Prostate gland (tissue), 2 donors: ENCODE measurements around the gene KRT73. TPM values are rescaled to one million over a fixed set of nuclear protein-coding genes. Genes with fewer than 3 reads are reported as not detected.

ENCODE experiments used
- DNase-seq: peaks from one replicate; pipeline ENCODE4 v3.0.0-alpha.2; 2019; ENCODE audit warnings: low spot score
- H3K27ac ChIP-seq, 2 donors: fragments of 200-600 bp; sonication (generic); 2 replicates each; pipeline ENCODE4 v1.5.1; 2017 to 2019
- H3K27me3 ChIP-seq: fragments of 200-600 bp; sonication (generic); replicated peaks from 2 replicates; pipeline ENCODE4 v1.5.1; 2019; ENCODE audit not compliant: insufficient read depth
- H3K36me3 ChIP-seq, 2 donors: fragments of 200-600 bp; sonication (generic); 1 replicate in 1 of 2; 2 replicates in 1 of 2; pipeline versions ENCODE4 v1.5.1 to v1.8.1; 2017 to 2019
- H3K4me1 ChIP-seq: fragments of 200-600 bp; sonication (generic); replicated peaks from 2 replicates; pipeline ENCODE4 v1.5.1; 2019
- H3K4me3 ChIP-seq, 2 donors: fragments of 200-600 bp; sonication (generic); 2 replicates each; pipeline ENCODE4 v1.5.1; 2017 to 2019
- H3K9me3 ChIP-seq: fragments of 200-600 bp; sonication (generic); 2 replicates; pipeline ENCODE4 v1.5.1; 2017
- CTCF ChIP-seq, 4 experiments: fragments of 200-600 bp in 2 of 4; fragments of 450-650 bp in 2 of 4; sonication (generic) in 2 of 4; IDR thresholded peaks; 1 replicate in 3 of 4; 2 replicates in 1 of 4; pipeline ENCODE4 v1.5.1; 2016 to 2019; ENCODE audit warnings: antibody characterized with exemption in 4 of 4, mild to moderate bottlenecking in 2 of 4, moderate library complexity in 2 of 4
- POLR2A ChIP-seq: fragments of 450-650 bp; IDR thresholded peaks from one replicate; pipeline ENCODE4 v1.6.1; 2016; ENCODE audit warnings: antibody characterized with exemption, mild to moderate bottlenecking
- POLR2AphosphoS5 ChIP-seq: sonication (generic); formaldehyde crosslinking; IDR thresholded peaks from one replicate; pipeline ENCODE4 v1.6.1; 2017; ENCODE audit warnings: antibody characterized with exemption
- WGBS: methylation state at CpG from one replicate; pipeline ENCODE4 v1.1.5; 2018; 5-methylcytosine and 5-hydroxymethylcytosine counted together
- intact Hi-C: fragments of 100-400 bp; cut with DNase I; formaldehyde crosslinking; loops from one replicate; pipeline ENCODE4 v1.14.2; 2022
- total RNA-seq, 2 donors: library from RNA; depleted of rRNA; stranded (reverse); fragments of >200 nt; gene quantifications; one replicate each; pipeline ENCODE4 v1.1.0, GENCODE V29; 2016

KRT73 gene
- total RNA-seq, 2 donors from 2014 or later = not detected

DNA sequence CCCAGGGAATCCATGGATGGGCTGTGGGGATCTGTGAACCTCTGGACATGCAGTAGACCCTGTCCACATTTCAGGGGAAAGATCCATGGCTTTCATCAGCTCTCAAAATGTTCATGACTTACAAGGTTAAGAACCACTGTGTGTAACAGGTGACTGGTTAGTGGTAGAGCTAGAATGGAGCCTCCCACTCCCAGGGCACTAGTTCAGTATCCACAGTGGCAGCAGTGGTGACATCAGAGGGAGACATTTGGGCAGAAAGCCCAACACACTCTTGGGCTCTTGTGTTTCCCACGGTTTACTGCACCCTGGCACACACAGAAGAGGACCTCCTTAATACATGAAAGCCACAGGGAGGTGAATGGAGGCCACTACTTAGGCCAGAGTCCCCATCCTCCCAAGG is 53.8 kb downstream of the KRT73 start:
- intact Hi-C loops = no loop called here
- no peaks in the 10 kb centered on the region for H3K4me1 ChIP-seq
- WGBS = 50% methylated on average over 1 of the region's 1 CpG
- no peak overlapping the region for H3K4me3 ChIP-seq
- no peaks in the 10 kb centered on the region for H3K27me3 ChIP-seq
- no peak for TF ChIP-seq CTCF (IDR thresholded peaks at IDR 0.05)
- TF ChIP-seq POLR2AphosphoS5 = no peak
- TF ChIP-seq POLR2A = no peak
- no peak overlapping the region for H3K27ac ChIP-seq
- H3K9me3 ChIP-seq = no peaks in the 10 kb centered on the region
- no peaks in the 10 kb centered on the region for H3K36me3 ChIP-seq
- DNase-seq = no peak

DNA sequence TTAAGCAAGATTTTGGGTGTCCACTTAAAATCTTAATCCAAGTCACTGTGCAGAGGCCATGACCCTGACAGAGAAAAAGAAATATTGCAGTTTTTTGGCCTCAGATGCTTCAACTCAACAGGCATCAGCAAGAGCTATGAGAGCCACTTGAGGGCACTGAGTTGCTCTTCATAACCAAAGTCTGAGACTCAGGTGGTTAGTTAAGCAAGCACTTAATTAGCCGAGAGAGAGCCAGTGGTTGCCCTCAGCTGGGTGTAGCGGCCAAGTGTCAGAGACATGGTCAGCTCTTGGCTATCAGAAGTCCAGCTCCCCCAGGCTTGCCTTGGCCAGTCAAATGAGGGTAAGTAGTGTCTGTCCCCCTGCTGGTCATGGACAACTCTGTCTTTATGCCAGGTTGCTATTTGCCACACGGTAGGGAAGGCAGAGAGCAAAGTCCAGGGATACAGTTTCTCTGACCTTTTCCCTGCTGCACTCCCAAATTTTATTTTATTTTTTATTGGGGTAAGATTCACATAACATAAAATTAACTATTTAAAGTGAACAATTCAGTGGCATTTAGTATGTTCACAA is 56.4 kb downstream of the KRT73 start:
- no peak overlapping the region for H3K4me3 ChIP-seq
- no peak for DNase-seq
- no peak overlapping the region for H3K27ac ChIP-seq
- TF ChIP-seq POLR2AphosphoS5 (no peak), CTCF (IDR thresholded peaks at IDR 0.05) (peak in 1 of 4 experiments; percentile 17)
- H3K9me3 ChIP-seq = no peaks in the 10 kb centered on the region
- no peaks in the 10 kb centered on the region for H3K27me3 ChIP-seq
- intact Hi-C loops = no loop called here
- H3K4me1 ChIP-seq = no peaks in the 10 kb centered on the region
- WGBS = 77% methylated on average over 3 of the region's 3 CpGs
- H3K36me3 ChIP-seq = no peaks in the 10 kb centered on the region

DNA sequence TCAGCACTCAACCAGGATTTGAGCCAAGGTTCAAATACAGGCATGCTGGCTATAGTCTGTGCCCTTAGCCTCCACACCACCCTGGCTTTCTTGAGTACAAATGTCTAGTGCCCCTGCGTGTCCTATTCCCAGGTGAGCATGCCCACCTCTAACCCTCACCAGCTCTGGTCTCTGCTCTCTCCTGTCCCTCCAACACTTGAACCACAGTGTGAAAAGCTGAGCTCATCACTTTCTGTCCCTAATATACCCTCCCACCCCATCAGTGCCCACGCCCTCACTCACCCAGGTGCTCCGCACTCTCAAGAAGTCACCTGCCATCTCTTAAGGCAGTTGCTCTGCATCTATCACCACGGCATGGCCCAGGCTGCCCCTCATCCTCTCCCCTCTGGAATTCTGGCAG is 58.4 kb downstream of the KRT73 start:
- H3K4me3 ChIP-seq = no peak overlapping the region
- no peak for TF ChIP-seq POLR2AphosphoS5
- TF ChIP-seq CTCF (IDR thresholded peaks at IDR 0.05) = no peak
- no peak for TF ChIP-seq POLR2A
- H3K27me3 ChIP-seq = no peaks in the 10 kb centered on the region
- no peaks in the 10 kb centered on the region for H3K4me1 ChIP-seq
- no peaks in the 10 kb centered on the region for H3K36me3 ChIP-seq
- intact Hi-C loops = no loop called here
- 89% methylated on average over 4 of the region's 4 CpGs for WGBS
- H3K27ac ChIP-seq = no peak overlapping the region
- DNase-seq = no peak
- H3K9me3 ChIP-seq = no peaks in the 10 kb centered on the region

DNA sequence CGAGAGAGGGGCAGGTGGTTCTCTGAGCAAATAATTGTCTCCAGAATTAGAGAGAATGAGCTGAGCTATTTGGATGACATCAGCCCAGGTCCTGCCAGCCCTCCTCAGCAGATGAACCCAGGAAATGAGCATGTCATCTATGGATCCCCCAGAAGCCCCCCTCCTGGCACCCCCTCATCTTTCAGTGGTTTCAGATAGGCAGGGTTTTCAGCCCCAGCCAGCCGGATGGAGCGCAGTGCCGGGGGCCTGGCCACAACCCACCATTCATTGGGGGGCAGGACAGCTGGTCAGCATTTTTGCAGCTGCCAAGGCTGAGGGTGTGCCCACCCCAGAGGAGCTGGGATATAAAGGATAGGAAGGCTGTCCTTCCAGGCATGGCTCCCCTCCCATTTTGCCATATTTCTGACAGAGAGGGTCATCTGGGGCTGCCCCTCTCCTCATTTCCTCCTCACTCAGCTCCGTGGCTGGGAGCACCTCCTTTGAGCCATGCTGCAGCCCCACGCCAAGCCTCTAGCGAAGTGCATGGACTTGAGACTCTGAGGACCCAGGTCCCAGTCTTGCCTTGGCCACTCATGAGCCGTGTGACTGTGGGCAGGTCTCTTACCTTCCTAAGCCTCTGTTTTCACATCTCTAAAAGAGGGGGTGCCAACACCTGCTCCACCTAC is 59.4 kb downstream of the KRT73 start:
- Histone ChIP-seq H3K9me3 (no peaks in the 10 kb centered on the region), H3K36me3 (no peaks in the 10 kb centered on the region), H3K27me3 (no peaks in the 10 kb centered on the region), H3K27ac (no peak overlapping the region), H3K4me3 (no peak overlapping the region), H3K4me1 (no peaks in the 10 kb centered on the region)
- DNase-seq = no peak
- 82% methylated on average over 8 of the region's 8 CpGs for WGBS
- intact Hi-C loops = no loop called here
- TF ChIP-seq CTCF (IDR thresholded peaks at IDR 0.05) (no peak), POLR2A (no peak), POLR2AphosphoS5 (no peak)

Other genes starting within 250 kb of the KRT73 start
- not detected for gene KRT84, start 232.9 kb downstream of the KRT73 start, total RNA-seq
- not detected for gene KRT82, start 212.2 kb downstream of the KRT73 start, total RNA-seq
- not detected for gene KRT75, start 184.2 kb downstream of the KRT73 start, total RNA-seq
- under 1 TPM; 0.40 to 0.87 TPM for gene KRT6B, start 166.4 kb downstream of the KRT73 start, total RNA-seq
- not detected for gene KRT6C, start 144.8 kb downstream of the KRT73 start, total RNA-seq
- gene KRT6A, start 125.3 kb downstream of the KRT73 start, total RNA-seq = 10 to 100 TPM in 1 of 2 donors, 1 to 10 TPM in 1; 5.9 to 13.6 TPM
- 100 to 1,000 TPM; 160 to 516 TPM for gene KRT5, start 98.2 kb downstream of the KRT73 start, total RNA-seq
- not detected for gene KRT71, start 65.4 kb downstream of the KRT73 start, total RNA-seq
- under 1 TPM; 0.05 to 0.45 TPM for gene KRT74, start 44.7 kb downstream of the KRT73 start, total RNA-seq
- 10 to 100 TPM in 1 of 2 donors, not detected in 1; 22.1 TPM for gene KRT72, start 17.1 kb downstream of the KRT73 start, total RNA-seq
- gene KRT2, start 33.7 kb upstream of the KRT73 start, total RNA-seq = 1 to 10 TPM in 1 of 2 donors, under 1 TPM in 1; 0.41 to 5.1 TPM
- gene KRT1, start 61.8 kb upstream of the KRT73 start, total RNA-seq = 10 to 100 TPM in 1 of 2 donors, 1 to 10 TPM in 1; 1.5 to 18.1 TPM
- gene KRT77, start 85.0 kb upstream of the KRT73 start, total RNA-seq = under 1 TPM; 0.09 to 0.57 TPM
- not detected for gene KRT76, start 158.8 kb upstream of the KRT73 start, total RNA-seq
- not detected for gene KRT3, start 177.6 kb upstream of the KRT73 start, total RNA-seq
- gene KRT4, start 195.6 kb upstream of the KRT73 start, total RNA-seq = 10 to 100 TPM in 1 of 2 donors, 1 to 10 TPM in 1; 6.4 to 12.7 TPM
- gene KRT79, start 215.8 kb upstream of the KRT73 start, total RNA-seq = not detected
- gene KRT78, start 230.4 kb upstream of the KRT73 start, total RNA-seq = 1 to 10 TPM in 1 of 2 donors, not detected in 1; 1.0 TPM